Left ventricle myocardium inferior (tissue), 1 donor: Measurements from ENCODE around the gene ING5. TPM values are rescaled to one million over a fixed set of nuclear protein-coding genes. Genes with fewer than 3 reads are reported as not detected.

ENCODE experiments used
- DNase-seq: peaks from one replicate; pipeline ENCODE4 v3.0.0-alpha.2; 2020
- H3K27ac ChIP-seq: fragments of 200-600 bp; replicated peaks from 2 replicates; pipeline ENCODE4 v1.8.0; 2021
- H3K27me3 ChIP-seq: fragments of 200-600 bp; 2 replicates; pipeline ENCODE4 v1.8.0; 2021; ENCODE audit warnings: low read depth
- H3K36me3 ChIP-seq: fragments of 200-600 bp; 2 replicates; pipeline ENCODE4 v1.8.0; 2021
- H3K4me1 ChIP-seq: fragments of 200-600 bp; 2 replicates; pipeline ENCODE4 v1.8.0; 2021
- H3K4me3 ChIP-seq: fragments of 200-600 bp; 2 replicates; pipeline ENCODE4 v1.8.0; 2021; ENCODE audit warnings: mild to moderate bottlenecking, moderate library complexity
- H3K9me3 ChIP-seq: fragments of 200-600 bp; replicated peaks from 2 replicates; pipeline ENCODE4 v1.8.0; 2021
- intact Hi-C: fragments of 100-400 bp; cut with micrococcal nuclease; formaldehyde crosslinking; loops from one replicate; pipeline ENCODE4 v1.11.0; 2022
- total RNA-seq: library from RNA; stranded (reverse); fragmentation: NEBNext Ultra II Directional; extraction: Animal tissue kit (Norgen Biotek cat#: 25700); gene quantifications from one replicate; pipeline ENCODE4 v1.2.1, GENCODE V29; 2021
- TF ChIP-seq, protein P1 (sequence below): fragments of 200-600 bp; IDR thresholded peaks from 2 replicates; pipeline ENCODE4 v1.8.0; 2021; ENCODE audit warnings: antibody characterized with exemption, mild to moderate bottlenecking, borderline replicate concordance
- donor health status: DM: no; HTN: yes; CAD: no; lungs with severe emphysema.

The ING5 gene
- total RNA-seq, 1 donor from 2014 or later: 20.0 TPM

DNA sequence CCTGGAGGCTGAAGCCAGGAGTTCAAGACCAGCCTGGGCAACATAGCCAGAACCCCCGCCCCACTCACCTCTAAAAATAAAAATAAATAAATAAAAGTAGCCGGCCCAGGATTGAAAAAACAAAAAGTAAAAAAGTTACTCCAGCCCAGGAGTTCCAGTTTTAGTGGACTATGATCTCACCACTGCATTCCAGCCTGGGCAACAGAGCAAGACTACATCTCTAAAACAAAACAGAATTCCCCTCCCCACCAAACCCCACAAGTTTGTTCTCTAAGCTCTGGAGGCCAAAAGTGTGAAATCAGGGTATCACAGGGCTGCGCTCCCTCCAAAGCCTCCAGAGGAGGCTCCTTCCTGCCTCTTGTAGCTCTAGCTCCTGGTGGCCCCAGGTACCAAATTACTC is 34.3 kb downstream of the ING5 start:
- Histone ChIP-seq H3K36me3 (no peaks in the 10 kb centered on the region), H3K4me3 (no peak overlapping the region), H3K4me1 (peaks cover 30% of the 10 kb centered on the region), H3K27ac (no peak overlapping the region), H3K9me3 (no peaks in the 10 kb centered on the region), H3K27me3 (no peaks in the 10 kb centered on the region)
- intact Hi-C loops: no loop called here
- DNase-seq: no peak
- TF ChIP-seq, protein P1, sequence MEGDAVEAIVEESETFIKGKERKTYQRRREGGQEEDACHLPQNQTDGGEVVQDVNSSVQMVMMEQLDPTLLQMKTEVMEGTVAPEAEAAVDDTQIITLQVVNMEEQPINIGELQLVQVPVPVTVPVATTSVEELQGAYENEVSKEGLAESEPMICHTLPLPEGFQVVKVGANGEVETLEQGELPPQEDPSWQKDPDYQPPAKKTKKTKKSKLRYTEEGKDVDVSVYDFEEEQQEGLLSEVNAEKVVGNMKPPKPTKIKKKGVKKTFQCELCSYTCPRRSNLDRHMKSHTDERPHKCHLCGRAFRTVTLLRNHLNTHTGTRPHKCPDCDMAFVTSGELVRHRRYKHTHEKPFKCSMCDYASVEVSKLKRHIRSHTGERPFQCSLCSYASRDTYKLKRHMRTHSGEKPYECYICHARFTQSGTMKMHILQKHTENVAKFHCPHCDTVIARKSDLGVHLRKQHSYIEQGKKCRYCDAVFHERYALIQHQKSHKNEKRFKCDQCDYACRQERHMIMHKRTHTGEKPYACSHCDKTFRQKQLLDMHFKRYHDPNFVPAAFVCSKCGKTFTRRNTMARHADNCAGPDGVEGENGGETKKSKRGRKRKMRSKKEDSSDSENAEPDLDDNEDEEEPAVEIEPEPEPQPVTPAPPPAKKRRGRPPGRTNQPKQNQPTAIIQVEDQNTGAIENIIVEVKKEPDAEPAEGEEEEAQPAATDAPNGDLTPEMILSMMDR: no peak

DNA sequence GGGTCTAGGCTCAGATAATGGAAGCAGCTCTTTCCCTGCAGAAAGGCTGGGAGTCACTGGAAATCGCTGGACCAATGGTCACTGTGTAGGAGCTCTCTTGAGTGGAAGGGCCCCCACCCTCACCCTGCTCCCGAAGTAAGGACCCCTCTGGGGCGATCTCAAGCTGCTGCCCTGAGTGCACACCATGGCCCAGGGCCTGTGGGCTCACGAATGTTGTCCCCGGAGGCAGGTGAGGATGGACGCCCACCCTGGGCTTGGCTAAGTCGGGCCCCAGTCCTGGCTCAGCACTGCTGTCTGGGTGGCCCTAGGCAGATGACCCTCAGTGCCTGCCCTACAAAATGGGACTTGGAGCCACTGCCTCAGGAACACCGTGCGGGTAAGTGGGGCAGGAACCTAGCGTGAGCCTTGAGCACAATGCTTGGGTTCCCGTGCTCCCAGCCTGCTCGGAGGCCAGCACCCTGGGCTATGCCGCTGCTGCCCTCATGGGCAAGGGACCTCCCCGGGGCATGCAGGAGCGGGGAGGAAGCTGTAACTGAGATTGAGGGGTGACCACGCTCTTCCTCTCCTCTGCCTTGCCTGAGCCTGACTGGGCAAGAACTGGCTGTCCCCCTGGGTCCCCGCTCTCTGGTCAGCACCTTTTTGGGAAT is 36.3 kb downstream of the ING5 start:
- no peak for DNase-seq
- H3K4me1 ChIP-seq: peaks cover 27% of the 10 kb centered on the region
- intact Hi-C loops: no loop called here
- no peaks in the 10 kb centered on the region for H3K9me3 ChIP-seq
- H3K36me3 ChIP-seq: no peaks in the 10 kb centered on the region
- H3K4me3 ChIP-seq: no peak overlapping the region
- no peak overlapping the region for H3K27ac ChIP-seq
- H3K27me3 ChIP-seq: no peaks in the 10 kb centered on the region
- TF ChIP-seq, protein P1: no peak

DNA sequence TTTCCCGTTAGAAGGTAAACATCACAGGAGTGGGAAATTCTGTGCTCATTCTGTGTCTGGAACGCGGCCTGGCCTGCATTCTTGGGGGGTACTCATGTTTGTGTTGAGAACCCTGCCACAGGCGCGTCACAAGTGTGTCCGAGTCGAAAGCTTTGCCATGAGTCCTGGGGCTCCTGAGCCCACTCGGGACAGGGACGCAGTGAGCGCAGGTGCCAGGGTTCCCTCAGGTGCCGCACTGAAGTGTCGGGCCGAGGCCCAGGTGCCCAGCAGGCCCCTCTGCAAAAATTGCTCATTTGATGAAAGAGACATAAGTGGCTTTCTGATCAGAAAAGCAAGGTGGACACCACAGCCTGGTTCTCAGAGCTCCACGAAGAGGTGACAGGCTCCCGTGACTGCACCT is 37.3 kb downstream of the ING5 start:
- intact Hi-C loops: no loop called here
- no peak for DNase-seq
- TF ChIP-seq, protein P1: no peak

DNA sequence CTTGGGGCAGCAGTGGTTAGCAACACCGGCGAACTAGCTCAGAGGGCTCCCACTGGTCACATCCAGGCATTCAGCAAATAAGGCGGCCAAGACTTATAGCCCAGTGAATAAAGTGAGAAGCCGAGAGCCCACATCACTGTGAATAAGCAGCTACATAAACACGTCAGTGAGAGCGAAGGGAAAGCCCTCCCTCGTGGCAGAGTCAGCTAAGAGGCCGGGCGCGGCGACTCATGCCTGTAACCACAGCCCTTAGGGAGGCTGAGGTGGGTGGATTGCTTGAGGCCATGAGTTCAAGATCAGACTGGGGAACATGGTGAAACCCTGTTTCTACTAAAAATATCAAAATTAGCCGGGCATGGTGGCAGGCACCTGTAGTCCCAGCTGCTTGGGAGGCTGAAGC is 37.8 kb downstream of the ING5 start:
- H3K27me3 ChIP-seq: no peaks in the 10 kb centered on the region
- DNase-seq: no peak
- H3K9me3 ChIP-seq: no peaks in the 10 kb centered on the region
- peaks cover 17% of the 10 kb centered on the region for H3K4me1 ChIP-seq
- peaks cover 11% of the 10 kb centered on the region for H3K36me3 ChIP-seq
- TF ChIP-seq, protein P1: no peak
- intact Hi-C loops: no loop called here
- H3K4me3 ChIP-seq: no peak overlapping the region
- H3K27ac ChIP-seq: no peak overlapping the region

More for the DNA sequence above, 37.3 kb downstream of the ING5 start:
- H3K9me3 ChIP-seq: no peaks in the 10 kb centered on the region
- peaks cover 7% of the 10 kb centered on the region for H3K36me3 ChIP-seq
- peaks cover 19% of the 10 kb centered on the region for H3K4me1 ChIP-seq
- H3K4me3 ChIP-seq: no peak overlapping the region
- H3K27me3 ChIP-seq: no peaks in the 10 kb centered on the region
- H3K27ac ChIP-seq: no peak overlapping the region

DNA sequence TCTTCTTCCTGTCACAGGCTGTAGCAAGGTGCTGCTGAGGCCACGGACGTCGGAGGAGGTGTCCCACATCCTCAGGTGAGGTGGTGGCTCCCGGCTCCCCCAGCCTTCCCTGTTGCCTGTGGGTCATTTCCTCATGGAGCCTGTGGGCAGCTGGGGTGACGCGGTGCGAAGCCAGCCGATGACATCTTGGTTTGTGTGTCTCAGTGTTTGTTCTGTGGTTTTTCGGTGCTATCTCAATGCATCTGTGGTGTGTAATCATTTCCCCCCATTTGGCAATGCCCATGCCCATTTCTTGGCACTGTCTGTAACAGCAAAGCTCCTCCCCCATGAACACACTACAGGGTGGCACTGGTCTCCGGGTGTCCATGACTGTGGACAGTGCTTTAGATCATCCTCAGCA is 39.2 kb downstream of the ING5 start:
- H3K36me3 ChIP-seq: peaks cover 24% of the 10 kb centered on the region
- peaks cover 3% of the 10 kb centered on the region for H3K4me1 ChIP-seq
- H3K27ac ChIP-seq: no peak overlapping the region
- TF ChIP-seq, protein P1: no peak
- no peak overlapping the region for H3K4me3 ChIP-seq
- intact Hi-C loops: no loop called here
- no peaks in the 10 kb centered on the region for H3K27me3 ChIP-seq
- no peak for DNase-seq
- peaks cover 5% of the 10 kb centered on the region for H3K9me3 ChIP-seq
